HG03066 (cell line): ENCODE measurements around the gene GOLGA2.
"Not testable (repeated sequence)": the region's sequence is repeated elsewhere in the genome, so short reads cannot be mapped to it uniquely, and the experiment has no call there.

Source experiments
- ATAC-seq: cut with Tn5 transposase; IDR thresholded peaks from one replicate; pipeline ENCODE4 v1.9.1; 2021; ENCODE audit warnings: low read depth; ENCODE audit not compliant: unreplicated experiment

GOLGA2 gene

GRCh38 chr9:128244837-128245231 lies 31.0 kb downstream of the GOLGA2 start:
- ATAC-seq = no peak

GRCh38 chr9:128244091-128244836 lies 31.5 kb downstream of the GOLGA2 start:
- no peak for ATAC-seq

GRCh38 chr9:128243215-128244018 lies 32.4 kb downstream of the GOLGA2 start:
- ATAC-seq = no peak

GRCh38 chr9:128242828-128243214 lies 33.0 kb downstream of the GOLGA2 start:
- no peak for ATAC-seq

- no peak for ATAC-seq
These were observed 33.7 kb downstream of the GOLGA2 start for GRCh38 chr9:128242124-128242523.

- no peak for ATAC-seq
These were observed 41.9 kb downstream of the GOLGA2 start for GRCh38 chr9:128233817-128234406.

- no peak for ATAC-seq
These were observed 43.0 kb downstream of the GOLGA2 start for GRCh38 chr9:128232528-128233428.

- no peak for ATAC-seq
These were observed 43.9 kb downstream of the GOLGA2 start for GRCh38 chr9:128231638-128232527.

- ATAC-seq = not testable (repeated sequence)
These were observed 44.9 kb downstream of the GOLGA2 start for GRCh38 chr9:128230897-128231296.

- no peak for ATAC-seq
These were observed 49.4 kb downstream of the GOLGA2 start for GRCh38 chr9:128226412-128226801.

GRCh38 chr9:128225770-128226411 lies 49.9 kb downstream of the GOLGA2 start:
- no peak for ATAC-seq

- ATAC-seq = no peak
These were observed 50.9 kb downstream of the GOLGA2 start for GRCh38 chr9:128224877-128225276.

GRCh38 chr9:128222880-128223670 lies 52.7 kb downstream of the GOLGA2 start:
- no peak for ATAC-seq

- ATAC-seq = no peak
These were observed 53.8 kb downstream of the GOLGA2 start for GRCh38 chr9:128222026-128222425.

GRCh38 chr9:128219831-128220230 lies 56.0 kb downstream of the GOLGA2 start:
- no peak for ATAC-seq

GRCh38 chr9:128218518-128219389 lies 57.1 kb downstream of the GOLGA2 start:
- ATAC-seq = peak; percentile 92

- no peak for ATAC-seq
These were observed 57.7 kb downstream of the GOLGA2 start for GRCh38 chr9:128218172-128218517.
